ENCODE data around the gene MMP20.

Gene MMP20

GRCh38 chr11:102546923-102547471 is 78.1 kb downstream of the MMP20 start:
- DNase-seq (ENCODE audit: low read depth, low spot score), result no peak
- ChIA-PET POLR2A (no interaction called here), CTCF (no interaction called here)
- TF ChIP-seq CTCF (IDR thresholded peaks at IDR 0.05; ENCODE audit: insufficient read depth, low read length, missing control alignments), result no peak
- H3K4me3 ChIP-seq (ENCODE audit: low read depth, low read length), result no peak overlapping the region

DNA sequence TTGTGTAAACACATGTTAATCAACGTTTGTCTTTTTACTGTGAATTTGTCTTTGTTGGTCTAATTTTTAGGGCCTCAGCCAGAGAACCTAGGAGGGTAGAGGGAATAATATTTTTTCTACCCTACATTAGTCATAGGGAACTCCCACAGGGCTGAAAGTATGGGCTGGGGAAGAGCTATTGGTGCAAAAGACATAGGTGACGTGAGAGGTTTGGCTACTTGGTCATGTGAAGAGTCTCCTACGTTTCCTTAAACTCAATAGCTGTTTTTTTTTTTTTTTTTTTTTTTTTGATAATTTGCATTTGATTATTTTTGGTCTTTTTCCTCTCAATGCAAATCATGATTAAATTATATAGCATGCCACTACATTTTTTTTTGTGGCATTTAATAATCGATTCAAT is 78.7 kb downstream of the MMP20 start:
- no peak overlapping the region for H3K4me3 ChIP-seq (ENCODE audit: low read depth, low read length)
- TF ChIP-seq CTCF (IDR thresholded peaks at IDR 0.05; ENCODE audit: insufficient read depth, low read length, missing control alignments), result no peak
- POLR2A ChIA-PET, result no interaction called here
- CTCF ChIA-PET, result interaction anchor here (1.2 kb wide), 1 partner anchor 9 kb away, joined by 3 read pairs; no protein-coding TSS in a partner anchor
- no peak for DNase-seq (ENCODE audit: low read depth, low spot score)

DNA sequence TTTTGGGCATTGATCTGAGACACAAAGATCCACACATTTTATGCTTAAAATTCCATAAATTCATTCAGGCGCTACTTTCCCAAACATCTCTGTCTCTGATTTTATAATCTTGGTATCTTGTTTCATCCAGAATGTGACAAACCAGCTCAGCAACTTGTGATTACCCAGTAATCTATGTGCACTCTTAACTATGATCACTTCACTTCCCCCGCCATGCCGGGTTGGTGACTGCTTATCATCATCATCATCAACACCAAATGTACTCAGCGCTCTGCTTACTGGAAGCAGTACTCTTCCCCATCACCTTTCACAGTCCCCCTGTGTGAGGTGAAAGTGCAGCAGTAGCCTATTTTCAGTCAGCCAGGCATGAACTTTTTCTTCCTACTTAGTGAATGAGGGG is 79.4 kb downstream of the MMP20 start:
- H3K4me3 ChIP-seq (ENCODE audit: low read depth, low read length), result no peak overlapping the region
- POLR2A ChIA-PET, result no interaction called here
- no peak for TF ChIP-seq CTCF (IDR thresholded peaks at IDR 0.05; ENCODE audit: insufficient read depth, low read length, missing control alignments)
- CTCF ChIA-PET, result interaction anchor here (1.2 kb wide), 1 partner anchor 9 kb away, joined by 3 read pairs; no protein-coding TSS in a partner anchor
- DNase-seq (ENCODE audit: low read depth, low spot score), result no peak

DNA sequence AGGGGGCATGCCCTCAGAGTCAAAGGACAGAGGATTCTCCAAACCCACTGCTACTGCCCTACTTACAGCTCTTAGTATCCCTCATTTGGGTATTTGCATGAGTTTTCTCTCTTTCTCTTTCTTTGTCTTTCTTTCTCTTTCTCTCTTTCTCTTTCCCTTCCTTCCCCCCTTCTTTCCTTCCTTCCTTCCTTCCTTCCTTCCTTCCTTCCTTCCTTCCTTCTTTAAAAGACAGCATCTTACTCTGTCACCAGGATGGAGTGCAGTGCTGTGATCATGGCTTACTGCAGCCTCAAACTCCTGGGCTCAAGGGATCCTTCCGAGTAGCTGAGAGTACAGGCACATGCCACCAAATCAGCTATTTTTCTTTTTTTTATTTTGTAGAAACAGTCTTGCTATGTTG is 80.5 kb downstream of the MMP20 start:
- CTCF ChIA-PET, result no interaction called here

GRCh38 chr11:102539567-102539966 is 85.6 kb downstream of the MMP20 start:
- TF ChIP-seq CTCF (IDR thresholded peaks at IDR 0.05; ENCODE audit: insufficient read depth, low read length, missing control alignments), result no peak
- DNase-seq (ENCODE audit: low read depth, low spot score), result no peak
- CTCF ChIA-PET, result interaction anchor here (1.0 to 1.5 kb wide), 2 partner anchors 25 to 149 kb away, joined by 3 to 4 read pairs; no protein-coding TSS in a partner anchor
- H3K4me3 ChIP-seq (ENCODE audit: low read depth, low read length), result no peak overlapping the region
- POLR2A ChIA-PET, result no interaction called here

More for the DNA sequence above, 80.5 kb downstream of the MMP20 start:
- POLR2A ChIA-PET, result no interaction called here
- DNase-seq (ENCODE audit: low read depth, low spot score), result no peak
- H3K4me3 ChIP-seq (ENCODE audit: low read depth, low read length), result no peak overlapping the region
- no peak for TF ChIP-seq CTCF (IDR thresholded peaks at IDR 0.05; ENCODE audit: insufficient read depth, low read length, missing control alignments)

GRCh38 chr11:102538932-102539331 is 86.2 kb downstream of the MMP20 start:
- TF ChIP-seq CTCF (IDR thresholded peaks at IDR 0.05; ENCODE audit: insufficient read depth, low read length, missing control alignments), result no peak
- no peak overlapping the region for H3K4me3 ChIP-seq (ENCODE audit: low read depth, low read length)
- DNase-seq (ENCODE audit: low read depth, low spot score), result no peak
- POLR2A ChIA-PET, result no interaction called here
- CTCF ChIA-PET, result interaction anchor here (1.5 kb wide), 1 partner anchor 148 kb away, joined by 4 read pairs; no protein-coding TSS in a partner anchor
